ENCODE results near the gene KCNN1.

GRCh38 chr19:17969096-17969792, 2.3 kb downstream of the KCNN1 start:
- no peak for TF ChIP-seq ZNF565 (CRISPR knock-in tag; conservative IDR thresholded peaks at IDR 0.05; ENCODE audit: low read depth)
- no peak for TF ChIP-seq PPARA (CRISPR knock-in tag; IDR thresholded peaks at IDR 0.05; ENCODE audit: borderline replicate concordance)
- no peak for TF ChIP-seq OSR1 (CRISPR knock-in tag; IDR thresholded peaks at IDR 0.05)
- TF ChIP-seq POU6F1 (CRISPR knock-in tag; IDR thresholded peaks at IDR 0.05; ENCODE audit: borderline replicate concordance, low read depth), result no peak
- no peak for TF ChIP-seq ARNTL (CRISPR knock-in tag; IDR thresholded peaks at IDR 0.05; ENCODE audit: borderline replicate concordance, low read depth)
- no peak for TF ChIP-seq ZFP30 (CRISPR knock-in tag; IDR thresholded peaks at IDR 0.05)
- no peak for TF ChIP-seq ISL1 (CRISPR knock-in tag; IDR thresholded peaks at IDR 0.05)
- no peak for TF ChIP-seq GLIS3 (CRISPR knock-in tag; IDR thresholded peaks at IDR 0.05)
- TF ChIP-seq PATZ1 (CRISPR knock-in tag; IDR thresholded peaks at IDR 0.05; ENCODE audit: borderline replicate concordance), result no peak
- no peak for TF ChIP-seq ZNF8 (CRISPR knock-in tag; IDR thresholded peaks at IDR 0.05)
- TF ChIP-seq CREB5 (CRISPR knock-in tag; IDR thresholded peaks at IDR 0.05; ENCODE audit: low read depth), result no peak
- no peak for TF ChIP-seq CSRNP3 (CRISPR knock-in tag; IDR thresholded peaks at IDR 0.05)
- TF ChIP-seq ZC3H10 (CRISPR knock-in tag; IDR thresholded peaks at IDR 0.05), result no peak

Data from SK-N-SH treated with all-trans-retinoic acid at 6 μM for 48 hours (cell line).